Loucy (cell line): ENCODE measurements around the gene TMA16.
"Not testable (repeated sequence)": the region's sequence is repeated elsewhere in the genome, so short reads cannot be mapped to it uniquely, and the experiment has no call there.

Experiments
- H2AFZ ChIP-seq: fragments of 200-600 bp; sonication (generic); 2 replicates; pipeline ENCODE4 v1.6.0; 2016; ENCODE audit warnings: antibody characterized with exemption, mild to moderate bottlenecking, low read length, moderate library complexity
- H3F3A ChIP-seq: fragments of 200-600 bp; 2 replicates; pipeline ENCODE4 v1.6.0; 2016; ENCODE audit warnings: antibody characterized with exemption, low read depth, mild to moderate bottlenecking
- H3K27me3 ChIP-seq: fragments of 200-600 bp; sonication (generic); 2 replicates; pipeline ENCODE4 v1.6.1; 2014; ENCODE audit warnings: low read length, mild to moderate bottlenecking; ENCODE audit not compliant: insufficient read depth, poor library complexity, severe bottlenecking
- H3K36me3 ChIP-seq: fragments of 200-600 bp; sonication (generic); 2 replicates; pipeline ENCODE4 v1.6.1; 2016; ENCODE audit warnings: low read length; ENCODE audit not compliant: insufficient read depth
- H3K4me1 ChIP-seq: fragments of 200-600 bp; sonication (generic); 2 replicates; pipeline ENCODE4 v1.5.1; 2014; ENCODE audit warnings: low read length, mild to moderate bottlenecking; ENCODE audit not compliant: insufficient read depth, poor library complexity, severe bottlenecking
- H3K4me2 ChIP-seq: fragments of 200-600 bp; sonication (generic); 2 replicates; pipeline ENCODE4 v1.6.0; 2014; ENCODE audit warnings: antibody characterized with exemption, low read length, low read depth, mild to moderate bottlenecking; ENCODE audit not compliant: poor library complexity, severe bottlenecking
- H3K4me3 ChIP-seq: fragments of 200-600 bp; sonication (generic); 2 replicates; pipeline ENCODE4 v1.5.1; 2014; ENCODE audit warnings: low read length, mild to moderate bottlenecking, mixed read lengths; ENCODE audit not compliant: poor library complexity, severe bottlenecking
- H3K79me2 ChIP-seq: fragments of 200-600 bp; sonication (generic); 2 replicates; pipeline ENCODE4 v1.6.1; 2014; ENCODE audit warnings: low read length; ENCODE audit not compliant: insufficient read depth
- H3K9ac ChIP-seq: fragments of 200-600 bp; sonication (generic); 2 replicates; pipeline ENCODE4 v1.6.0; 2014; ENCODE audit warnings: mild to moderate bottlenecking, low read depth, low read length, moderate library complexity; ENCODE audit not compliant: poor library complexity, severe bottlenecking
- H3K9me2 ChIP-seq: fragments of 200-600 bp; sonication (generic); replicated peaks from 2 replicates; pipeline ENCODE4 v1.6.1; 2016; ENCODE audit warnings: low read depth, low read length, mixed read lengths
- H3K9me3 ChIP-seq: fragments of 200-600 bp; sonication (generic); 2 replicates; pipeline ENCODE4 v1.6.1; 2014; ENCODE audit warnings: mild to moderate bottlenecking, antibody characterized with exemption, low read length, low read depth; ENCODE audit not compliant: insufficient read depth
- H4K20me1 ChIP-seq: fragments of 200-600 bp; sonication (generic); 2 replicates; pipeline ENCODE4 v1.6.0; 2014; ENCODE audit warnings: antibody characterized with exemption, low read length, mild to moderate bottlenecking; ENCODE audit not compliant: insufficient read depth, poor library complexity, severe bottlenecking
- CTCF ChIP-seq: fragments of 200-600 bp; sonication (generic); conservative IDR thresholded peaks from 2 replicates; pipeline ENCODE4 v1.5.1; 2014; ENCODE audit warnings: mild to moderate bottlenecking, antibody characterized with exemption, low read length
- EZH2phosphoT487 ChIP-seq: fragments of 200-600 bp; IDR thresholded peaks from 2 replicates; pipeline ENCODE4 v1.6.1; 2018; ENCODE audit warnings: antibody characterized with exemption, mild to moderate bottlenecking, moderate library complexity, borderline replicate concordance

TMA16 gene

GRCh38 chr4:163494360-163495241 lies at the start of gene TMA16:
Gene TMA16 (plus strand): TSS chr4:163494690. CDS start chr4:163494802, 112 bp downstream.
- H3K9me3 ChIP-seq = no peaks in the 10 kb centered on the region
- H4K20me1 ChIP-seq = peaks cover 40% of the 10 kb centered on the region
- H3K79me2 ChIP-seq = peaks cover 56% of the 10 kb centered on the region
- peak within 1 kb of the TSS; percentile 93 for H2AFZ ChIP-seq
- no peaks in the 10 kb centered on the region for H3K36me3 ChIP-seq
- H3F3A ChIP-seq = no peaks in the 10 kb centered on the region
- no peaks in the 10 kb centered on the region for H3K9me2 ChIP-seq
- peak within 1 kb of the TSS; percentile 93 for H3K4me3 ChIP-seq
- peaks cover 41% of the 10 kb centered on the region for H3K4me1 ChIP-seq
- H3K4me2 ChIP-seq = peak within 1 kb of the TSS; percentile 99
- H3K27me3 ChIP-seq = no peaks in the 10 kb centered on the region
- TF ChIP-seq CTCF = no peak
- no peak for TF ChIP-seq EZH2phosphoT487
- H3K9ac ChIP-seq = peak within 1 kb of the TSS; percentile 92

- H3K4me1 ChIP-seq, H3F3A ChIP-seq, H3K27me3 ChIP-seq, H3K9ac ChIP-seq, H3K9me2 ChIP-seq, H3K9me3 ChIP-seq, H3K4me3 ChIP-seq, H2AFZ ChIP-seq, H3K36me3 ChIP-seq, H4K20me1 ChIP-seq, H3K79me2 ChIP-seq, H3K4me2 ChIP-seq: not testable (repeated sequence)
Measured at GRCh38 chr4:163447023-163447422, 47.5 kb upstream of the TMA16 start.

GRCh38 chr4:163447481-163447880 lies 47.0 kb upstream of the TMA16 start:
- TF ChIP-seq CTCF (no peak), EZH2phosphoT487 (no peak)
- Histone ChIP-seq H3K4me2 (no peak overlapping the region), H3K9me2 (no peaks in the 10 kb centered on the region), H3K9ac (no peak overlapping the region), H3F3A (no peaks in the 10 kb centered on the region), H3K36me3 (no peaks in the 10 kb centered on the region), H3K79me2 (no peaks in the 10 kb centered on the region), H3K4me3 (no peak overlapping the region), H2AFZ (no peak overlapping the region), H3K9me3 (no peaks in the 10 kb centered on the region), H3K27me3 (no peaks in the 10 kb centered on the region), H4K20me1 (no peaks in the 10 kb centered on the region), H3K4me1 (no peaks in the 10 kb centered on the region)
